Measurements from ENCODE around the gene KLK13. TPM values are rescaled to one million over a fixed set of nuclear protein-coding genes. Genes with fewer than 3 reads are reported as not detected.

Gene KLK13
- polyA plus RNA-seq, 2 of the 4 experiments (the other 2 are of a cell fraction), result not detected

Other genes with a start within 250 kb of the KLK13 start
- gene KLK1, start 241.3 kb downstream of the KLK13 start, polyA plus RNA-seq (2011; rRNA removed), result 0.25 and 0.30 TPM in 2 replicates
- not detected in 3 replicates for gene KLK1, start 241.3 kb downstream of the KLK13 start, polyA plus RNA-seq (2017; fragmentation: RNase III; extraction: RNeasy Plus Mini Kit Qiagen cat#74134 plus additional on column Dnase treatment)
- gene KLK15, start 231.5 kb downstream of the KLK13 start, polyA plus RNA-seq (2011; rRNA removed), result not detected in 2 replicates
- gene KLK15, start 231.5 kb downstream of the KLK13 start, polyA plus RNA-seq (2017; fragmentation: RNase III; extraction: RNeasy Plus Mini Kit Qiagen cat#74134 plus additional on column Dnase treatment), result not detected in 3 replicates
- not detected in 2 replicates for gene KLK3, start 210.2 kb downstream of the KLK13 start, polyA plus RNA-seq (2011; rRNA removed)
- gene KLK3, start 210.2 kb downstream of the KLK13 start, polyA plus RNA-seq (2017; fragmentation: RNase III; extraction: RNeasy Plus Mini Kit Qiagen cat#74134 plus additional on column Dnase treatment), result not detected in 3 replicates
- gene KLK2, start 191.7 kb downstream of the KLK13 start, polyA plus RNA-seq (2011; rRNA removed), result 0.42 and 0.49 TPM in 2 replicates
- gene KLK2, start 191.7 kb downstream of the KLK13 start, polyA plus RNA-seq (2017; fragmentation: RNase III; extraction: RNeasy Plus Mini Kit Qiagen cat#74134 plus additional on column Dnase treatment), result 0.14 to 0.36 TPM (median 0.21 TPM) in 3 replicates
- gene KLK4, start 153.7 kb downstream of the KLK13 start, polyA plus RNA-seq (2011; rRNA removed), result not detected in 2 replicates
- not detected in 3 replicates for gene KLK4, start 153.7 kb downstream of the KLK13 start, polyA plus RNA-seq (2017; fragmentation: RNase III; extraction: RNeasy Plus Mini Kit Qiagen cat#74134 plus additional on column Dnase treatment)
- gene KLK5, start 112.1 kb downstream of the KLK13 start, polyA plus RNA-seq (2011; rRNA removed), result not detected in 2 replicates
- not detected in 3 replicates for gene KLK5, start 112.1 kb downstream of the KLK13 start, polyA plus RNA-seq (2017; fragmentation: RNase III; extraction: RNeasy Plus Mini Kit Qiagen cat#74134 plus additional on column Dnase treatment)
- gene KLK6, start 95.5 kb downstream of the KLK13 start, polyA plus RNA-seq (2011; rRNA removed), result 0.13 TPM in 2 replicates
- gene KLK6, start 95.5 kb downstream of the KLK13 start, polyA plus RNA-seq (2017; fragmentation: RNase III; extraction: RNeasy Plus Mini Kit Qiagen cat#74134 plus additional on column Dnase treatment), result not detected in 3 replicates
- not detected in 2 replicates for gene KLK7, start 81.2 kb downstream of the KLK13 start, polyA plus RNA-seq (2011; rRNA removed)
- not detected in 3 replicates for gene KLK7, start 81.2 kb downstream of the KLK13 start, polyA plus RNA-seq (2017; fragmentation: RNase III; extraction: RNeasy Plus Mini Kit Qiagen cat#74134 plus additional on column Dnase treatment)
- gene KLK8, start 63.5 kb downstream of the KLK13 start, polyA plus RNA-seq (2011; rRNA removed), result not detected in 2 replicates
- not detected in 3 replicates for gene KLK8, start 63.5 kb downstream of the KLK13 start, polyA plus RNA-seq (2017; fragmentation: RNase III; extraction: RNeasy Plus Mini Kit Qiagen cat#74134 plus additional on column Dnase treatment)
- 0.18 and 0.33 TPM in 2 replicates for gene KLK10, start 45.4 kb downstream of the KLK13 start, polyA plus RNA-seq (2011; rRNA removed)
- 0.05 TPM in 1 of 3 replicates, not detected in the others for gene KLK10, start 45.4 kb downstream of the KLK13 start, polyA plus RNA-seq (2017; fragmentation: RNase III; extraction: RNeasy Plus Mini Kit Qiagen cat#74134 plus additional on column Dnase treatment)
- gene KLK11, start 38.5 kb downstream of the KLK13 start, polyA plus RNA-seq (2011; rRNA removed), result not detected in 2 replicates
- gene KLK11, start 38.5 kb downstream of the KLK13 start, polyA plus RNA-seq (2017; fragmentation: RNase III; extraction: RNeasy Plus Mini Kit Qiagen cat#74134 plus additional on column Dnase treatment), result not detected in 3 replicates
- gene KLK12, start 30.1 kb downstream of the KLK13 start, polyA plus RNA-seq (2011; rRNA removed), result not detected in 2 replicates
- not detected in 3 replicates for gene KLK12, start 30.1 kb downstream of the KLK13 start, polyA plus RNA-seq (2017; fragmentation: RNase III; extraction: RNeasy Plus Mini Kit Qiagen cat#74134 plus additional on column Dnase treatment)
- 0.14 and 0.22 TPM in 2 replicates for gene KLK14, start 17.8 kb upstream of the KLK13 start, polyA plus RNA-seq (2011; rRNA removed)
- 0.22 to 0.44 TPM in 2 of 3 replicates, not detected in the other for gene KLK14, start 17.8 kb upstream of the KLK13 start, polyA plus RNA-seq (2017; fragmentation: RNase III; extraction: RNeasy Plus Mini Kit Qiagen cat#74134 plus additional on column Dnase treatment)
- gene CTU1, start 43.3 kb upstream of the KLK13 start, polyA plus RNA-seq (2011; rRNA removed), result 4.1 and 4.5 TPM in 2 replicates
- 7.0 to 7.4 TPM (median 7.3 TPM) in 3 replicates for gene CTU1, start 43.3 kb upstream of the KLK13 start, polyA plus RNA-seq (2017; fragmentation: RNase III; extraction: RNeasy Plus Mini Kit Qiagen cat#74134 plus additional on column Dnase treatment)
- gene SIGLEC9, start 59.8 kb upstream of the KLK13 start, polyA plus RNA-seq (2011; rRNA removed), result not detected in 2 replicates
- not detected in 3 replicates for gene SIGLEC9, start 59.8 kb upstream of the KLK13 start, polyA plus RNA-seq (2017; fragmentation: RNase III; extraction: RNeasy Plus Mini Kit Qiagen cat#74134 plus additional on column Dnase treatment)
- not detected in 2 replicates for gene SIGLEC7, start 77.2 kb upstream of the KLK13 start, polyA plus RNA-seq (2011; rRNA removed)
- not detected in 3 replicates for gene SIGLEC7, start 77.2 kb upstream of the KLK13 start, polyA plus RNA-seq (2017; fragmentation: RNase III; extraction: RNeasy Plus Mini Kit Qiagen cat#74134 plus additional on column Dnase treatment)
- gene CD33, start 160.0 kb upstream of the KLK13 start, polyA plus RNA-seq (2011; rRNA removed), result 0.10 and 0.40 TPM in 2 replicates
- gene CD33, start 160.0 kb upstream of the KLK13 start, polyA plus RNA-seq (2017; fragmentation: RNase III; extraction: RNeasy Plus Mini Kit Qiagen cat#74134 plus additional on column Dnase treatment), result 0.13 TPM in 1 of 3 replicates, not detected in the others
- gene SIGLECL1, start 186.0 kb upstream of the KLK13 start, polyA plus RNA-seq (2011; rRNA removed), result not detected in 2 replicates
- not detected in 3 replicates for gene SIGLECL1, start 186.0 kb upstream of the KLK13 start, polyA plus RNA-seq (2017; fragmentation: RNase III; extraction: RNeasy Plus Mini Kit Qiagen cat#74134 plus additional on column Dnase treatment)
- gene IGLON5, start 246.6 kb upstream of the KLK13 start, polyA plus RNA-seq (2011; rRNA removed), result 0.04 and 0.08 TPM in 2 replicates
- 0.05 to 0.06 TPM in 2 of 3 replicates, not detected in the other for gene IGLON5, start 246.6 kb upstream of the KLK13 start, polyA plus RNA-seq (2017; fragmentation: RNase III; extraction: RNeasy Plus Mini Kit Qiagen cat#74134 plus additional on column Dnase treatment)

Data from A549 (cell line).